ENCODE results near the gene TMCC3.

DNA sequence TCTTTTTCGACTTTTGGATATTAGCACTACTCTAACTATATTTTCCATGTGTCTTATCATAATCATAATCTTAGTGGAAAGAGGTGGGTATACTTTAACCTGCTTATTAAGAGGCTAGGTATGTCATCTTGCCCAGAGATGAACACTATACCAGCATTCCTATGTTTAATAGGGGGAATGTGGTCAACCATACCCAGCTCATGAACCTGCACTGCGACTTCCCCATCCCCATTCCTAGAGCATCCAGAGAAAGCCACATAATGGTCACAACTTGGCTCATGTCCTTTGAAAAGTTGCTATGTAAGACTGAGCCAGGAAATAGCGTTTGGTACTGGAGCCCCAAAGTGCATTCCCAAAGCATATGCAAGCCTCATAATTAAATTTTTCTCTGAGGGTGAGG lies 55.2 kb downstream of the TMCC3 start:
- TF ChIP-seq POLR2A (IDR thresholded peaks at IDR 0.05) (no peak), EP300 (IDR thresholded peaks at IDR 0.05) (no peak)
- TF ChIP-seq, protein P1, sequence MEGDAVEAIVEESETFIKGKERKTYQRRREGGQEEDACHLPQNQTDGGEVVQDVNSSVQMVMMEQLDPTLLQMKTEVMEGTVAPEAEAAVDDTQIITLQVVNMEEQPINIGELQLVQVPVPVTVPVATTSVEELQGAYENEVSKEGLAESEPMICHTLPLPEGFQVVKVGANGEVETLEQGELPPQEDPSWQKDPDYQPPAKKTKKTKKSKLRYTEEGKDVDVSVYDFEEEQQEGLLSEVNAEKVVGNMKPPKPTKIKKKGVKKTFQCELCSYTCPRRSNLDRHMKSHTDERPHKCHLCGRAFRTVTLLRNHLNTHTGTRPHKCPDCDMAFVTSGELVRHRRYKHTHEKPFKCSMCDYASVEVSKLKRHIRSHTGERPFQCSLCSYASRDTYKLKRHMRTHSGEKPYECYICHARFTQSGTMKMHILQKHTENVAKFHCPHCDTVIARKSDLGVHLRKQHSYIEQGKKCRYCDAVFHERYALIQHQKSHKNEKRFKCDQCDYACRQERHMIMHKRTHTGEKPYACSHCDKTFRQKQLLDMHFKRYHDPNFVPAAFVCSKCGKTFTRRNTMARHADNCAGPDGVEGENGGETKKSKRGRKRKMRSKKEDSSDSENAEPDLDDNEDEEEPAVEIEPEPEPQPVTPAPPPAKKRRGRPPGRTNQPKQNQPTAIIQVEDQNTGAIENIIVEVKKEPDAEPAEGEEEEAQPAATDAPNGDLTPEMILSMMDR (IDR thresholded peaks at IDR 0.05): no peak

All from stomach (tissue), 4 donors.